ENCODE results near the gene LYPD6.

GRCh38 chr2:149334156-149334555, 3.8 kb downstream of the LYPD6 start:
- TF ChIP-seq CTCF (IDR thresholded peaks at IDR 0.05) (no peak), POLR2A (IDR thresholded peaks at IDR 0.05) (no peak)
